Adrenal gland (tissue), 12 donors: ENCODE data around the gene INHBA. TPM values are rescaled to one million over a fixed set of nuclear protein-coding genes. Genes with fewer than 3 reads are reported as not detected.

Experiments
- DNase-seq, 7 donors: peaks; one replicate each; pipeline ENCODE4 v3.0.0-alpha.2; 2019 to 2020
- H3K27ac ChIP-seq, 5 donors: fragments of 200-600 bp; sonication (generic) in 4 of 5; 1 replicate in 3 of 5; 2 replicates in 2 of 5; pipeline versions ENCODE4 v1.5.1 to v1.8.0; 2016 to 2020; ENCODE audit warnings: mild to moderate bottlenecking in 1 of 5
- H3K27me3 ChIP-seq: fragments of 200-600 bp; 2 replicates; pipeline ENCODE4 v1.8.0; 2021
- H3K36me3 ChIP-seq, 2 donors: fragments of 200-600 bp; replicated peaks in 1 of 2; 1 replicate in 1 of 2; 2 replicates in 1 of 2; pipeline versions ENCODE4 v1.5.1 to v1.8.0; 2018 to 2022
- H3K4me1 ChIP-seq, 2 donors: fragments of 200-600 bp; replicated peaks in 1 of 2; 1 replicate in 1 of 2; 2 replicates in 1 of 2; pipeline versions ENCODE4 v1.5.1 to v1.8.0; 2018 to 2021
- H3K4me3 ChIP-seq, 4 donors: fragments of 200-600 bp; sonication (generic) in 3 of 4; one replicate each; pipeline ENCODE4 v1.5.1; 2016 to 2018
- H3K9me3 ChIP-seq, 3 donors: fragments of 200-600 bp; sonication (generic) in 1 of 3; replicated peaks in 1 of 3; 1 replicate in 2 of 3; 2 replicates in 1 of 3; pipeline versions ENCODE4 v1.5.1 to v1.8.0; 2016 to 2021
- POLR2A ChIP-seq, 2 donors: fragments of 450-650 bp; IDR thresholded peaks; one replicate each; pipeline ENCODE4 v1.6.1; 2017; ENCODE audit warnings: antibody characterized with exemption in 2 of 2, mild to moderate bottlenecking in 2 of 2, moderate library complexity in 1 of 2
- WGBS, 4 donors: extraction: QIAGEN DNeasy Blood & Tissue Kit in 2 of 4; methylation state at CpG; one replicate each; pipeline versions ENCODE4 v1.1.5 to v1.1.7; 2013 to 2017; 5-methylcytosine and 5-hydroxymethylcytosine counted together
- intact Hi-C, 2 donors: fragments of 100-400 bp; cut with DNase I; formaldehyde crosslinking; loops; one replicate each; pipeline versions ENCODE4 v1.14.1 to v1.15.0; 2022 to 2023
- polyA plus RNA-seq, 3 donors: library from polyadenylated mRNA; stranded (reverse); fragments of 200-250 nt in 2 of 3; fragments of 350-450 nt in 1 of 3; fragmentation: Illumina TruSeq in 1 of 3; extraction: RNeasy Lipid Tissue Mini Kit (QIAGEN cat#74804) in 1 of 3; gene quantifications; one replicate each; pipeline ENCODE4 v1.2.3, GENCODE V29; 2013 to 2014
- total RNA-seq, 9 donors: library from RNA; depleted of rRNA in 4 of 9; stranded (reverse); fragments of >200 nt in 4 of 9; fragments of 120-200 nt in 1 of 9; fragmentation: NEBNext Ultra II Directional in 1 of 9; extraction: Animal tissue kit (Norgen Biotek cat#: 25700) in 1 of 9; gene quantifications; one replicate each; pipeline versions ENCODE4 v1.1.0 to v1.2.4, GENCODE V29; 2013 to 2023
- TF ChIP-seq, protein P1 (sequence below), 6 experiments: fragments of 450-650 bp in 4 of 6; fragments of 200-600 bp in 2 of 6; sonication (generic) in 1 of 6; IDR thresholded peaks; 1 replicate in 5 of 6; 2 replicates in 1 of 6; pipeline versions ENCODE4 v1.5.1 to v1.8.0; 2016 to 2021; ENCODE audit warnings: antibody characterized with exemption in 6 of 6, mild to moderate bottlenecking in 2 of 6, moderate library complexity in 1 of 6
- donor health status: healthy with polysubstance abuse.
- donor health status: Bipolar disorder and iron deficiency.
- donor health status: DM: yes; HTN: yes; CAD: no.
- donor health status: DM: no; HTN: no; CAD: no.
- donor health status: DM: no; HTN: no; CAD: no.
- donor health status: DM: yes; HTN: yes; CAD: no.

The INHBA gene
- total and polyA plus RNA-seq, 12 donors = 0.35 to 4.1 (median 0.89) TPM

DNA sequence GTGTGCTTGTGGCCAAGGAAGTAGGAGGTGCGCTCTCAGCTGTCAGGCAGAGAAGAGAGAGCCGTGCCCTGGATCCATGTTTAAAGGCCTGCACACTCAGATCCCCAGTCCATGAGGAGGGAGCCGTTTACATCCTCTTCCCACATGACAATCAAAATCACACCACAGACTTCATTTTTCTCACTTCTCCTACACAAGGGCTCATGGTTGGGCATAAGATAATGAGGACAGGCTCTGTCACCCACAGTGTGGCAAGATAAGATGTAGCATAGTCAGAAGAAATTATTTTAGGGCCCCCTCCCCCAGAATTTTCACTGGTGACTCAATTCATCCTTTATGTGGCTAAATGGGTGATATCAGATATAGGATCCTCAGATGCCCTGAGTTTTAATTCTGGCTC lies 35.9 kb upstream of the INHBA start:
- no peaks in the 10 kb centered on the region for H3K4me1 ChIP-seq
- intact Hi-C loops = no loop called here
- H3K36me3 ChIP-seq = no peaks in the 10 kb centered on the region
- TF ChIP-seq, protein P1, sequence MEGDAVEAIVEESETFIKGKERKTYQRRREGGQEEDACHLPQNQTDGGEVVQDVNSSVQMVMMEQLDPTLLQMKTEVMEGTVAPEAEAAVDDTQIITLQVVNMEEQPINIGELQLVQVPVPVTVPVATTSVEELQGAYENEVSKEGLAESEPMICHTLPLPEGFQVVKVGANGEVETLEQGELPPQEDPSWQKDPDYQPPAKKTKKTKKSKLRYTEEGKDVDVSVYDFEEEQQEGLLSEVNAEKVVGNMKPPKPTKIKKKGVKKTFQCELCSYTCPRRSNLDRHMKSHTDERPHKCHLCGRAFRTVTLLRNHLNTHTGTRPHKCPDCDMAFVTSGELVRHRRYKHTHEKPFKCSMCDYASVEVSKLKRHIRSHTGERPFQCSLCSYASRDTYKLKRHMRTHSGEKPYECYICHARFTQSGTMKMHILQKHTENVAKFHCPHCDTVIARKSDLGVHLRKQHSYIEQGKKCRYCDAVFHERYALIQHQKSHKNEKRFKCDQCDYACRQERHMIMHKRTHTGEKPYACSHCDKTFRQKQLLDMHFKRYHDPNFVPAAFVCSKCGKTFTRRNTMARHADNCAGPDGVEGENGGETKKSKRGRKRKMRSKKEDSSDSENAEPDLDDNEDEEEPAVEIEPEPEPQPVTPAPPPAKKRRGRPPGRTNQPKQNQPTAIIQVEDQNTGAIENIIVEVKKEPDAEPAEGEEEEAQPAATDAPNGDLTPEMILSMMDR (IDR thresholded peaks at IDR 0.05) = no peak
- no peak for TF ChIP-seq POLR2A (IDR thresholded peaks at IDR 0.05)
- no peak for DNase-seq
- no peaks in the 10 kb centered on the region for H3K27me3 ChIP-seq
- H3K4me3 ChIP-seq = no peak overlapping the region
- WGBS, 4 donors = 74 to 85% (median 76%) methylated on average over 3 of the region's 3 CpGs
- H3K27ac ChIP-seq = no peak overlapping the region
- no peaks in the 10 kb centered on the region for H3K9me3 ChIP-seq

DNA sequence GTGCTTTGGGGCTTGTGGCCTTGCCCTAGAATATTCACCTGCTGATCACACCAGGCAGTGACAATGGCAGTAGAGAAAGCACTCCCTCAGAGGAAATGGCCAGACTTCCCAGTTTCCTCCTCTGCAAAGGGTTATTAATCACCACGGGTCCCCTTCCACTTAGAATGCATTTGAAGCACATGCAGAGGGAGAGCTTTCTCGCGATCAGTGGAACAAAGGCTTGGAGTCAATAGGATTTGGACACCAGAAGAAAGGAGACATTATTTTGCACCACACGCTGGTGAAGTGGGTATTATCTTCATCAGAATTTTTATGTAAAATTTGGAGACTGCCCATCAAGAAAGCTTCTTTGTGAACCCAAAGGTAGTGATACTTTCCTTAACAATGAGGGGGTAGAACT lies 35.4 kb upstream of the INHBA start:
- intact Hi-C loops = no loop called here
- H3K27me3 ChIP-seq = no peaks in the 10 kb centered on the region
- H3K36me3 ChIP-seq = no peaks in the 10 kb centered on the region
- no peak for DNase-seq
- H3K4me3 ChIP-seq = no peak overlapping the region
- 65 to 75% (median 67%) methylated on average over 4 of the region's 4 CpGs for WGBS, 4 donors
- H3K27ac ChIP-seq = no peak overlapping the region
- TF ChIP-seq, protein P1 (IDR thresholded peaks at IDR 0.05) = no peak
- no peak for TF ChIP-seq POLR2A (IDR thresholded peaks at IDR 0.05)
- H3K4me1 ChIP-seq = no peaks in the 10 kb centered on the region
- H3K9me3 ChIP-seq = no peaks in the 10 kb centered on the region

DNA sequence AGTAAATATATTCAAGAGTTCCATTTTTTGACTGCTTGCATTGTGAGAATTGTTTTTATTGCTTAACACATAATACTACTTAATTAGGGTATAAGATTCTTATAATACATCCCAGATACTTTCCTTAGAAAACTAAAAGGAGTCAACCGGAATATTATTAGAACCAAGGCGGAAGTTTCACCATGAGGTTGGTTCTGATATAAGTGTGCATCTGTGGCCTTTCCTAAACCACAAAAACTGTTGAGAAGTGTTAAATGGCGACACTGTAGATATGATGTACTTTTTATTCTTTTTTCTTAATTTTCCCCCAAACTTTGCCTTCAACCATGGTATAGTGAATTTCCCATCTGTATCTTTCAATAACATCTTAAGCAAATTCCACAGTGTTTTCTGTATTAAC lies 32.3 kb upstream of the INHBA start:
- intact Hi-C loops = no loop called here
- H3K4me1 ChIP-seq = no peaks in the 10 kb centered on the region
- H3K4me3 ChIP-seq = no peak overlapping the region
- no peaks in the 10 kb centered on the region for H3K27me3 ChIP-seq
- TF ChIP-seq, protein P1 (IDR thresholded peaks at IDR 0.05) = no peak
- no peak for TF ChIP-seq POLR2A (IDR thresholded peaks at IDR 0.05)
- H3K27ac ChIP-seq = no peak overlapping the region
- 64 to 83% (median 79%) methylated on average over 3 of the region's 3 CpGs for WGBS, 4 donors
- H3K9me3 ChIP-seq = no peaks in the 10 kb centered on the region
- no peak for DNase-seq
- H3K36me3 ChIP-seq = no peaks in the 10 kb centered on the region

DNA sequence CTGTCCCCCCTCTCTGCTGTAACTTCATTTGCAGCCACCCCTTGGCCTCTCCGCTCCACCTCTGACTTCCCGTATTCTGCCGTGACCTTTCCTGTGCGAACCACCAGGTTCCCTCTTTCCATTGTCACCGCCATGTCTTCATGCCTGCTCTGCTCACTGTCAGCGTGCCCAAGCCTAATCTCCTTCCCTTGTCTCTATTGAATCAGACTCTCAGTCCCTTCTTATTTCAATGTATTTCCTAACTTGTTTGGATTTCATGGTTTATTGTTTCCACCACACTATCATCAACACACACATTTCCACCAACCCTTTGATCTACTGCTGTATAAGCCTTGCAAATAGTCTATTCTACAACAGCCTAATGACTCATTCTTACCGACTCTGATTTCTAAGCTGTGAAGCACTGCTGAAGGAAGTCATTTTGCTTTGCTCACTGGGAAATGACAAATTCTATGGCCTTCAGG lies 30.0 kb upstream of the INHBA start:
- DNase-seq = no peak
- intact Hi-C loops = loop anchor here in 1 of 2 donors (5.0 kb wide), 1 partner anchor 1501 kb away; no protein-coding TSS in a partner anchor
- WGBS, 4 donors = 61 to 71% (median 63%) methylated on average over 7 of the region's 7 CpGs
- H3K4me1 ChIP-seq = no peaks in the 10 kb centered on the region
- no peak overlapping the region for H3K4me3 ChIP-seq
- no peaks in the 10 kb centered on the region for H3K36me3 ChIP-seq
- TF ChIP-seq, protein P1 (IDR thresholded peaks at IDR 0.05) = no peak
- no peak for TF ChIP-seq POLR2A (IDR thresholded peaks at IDR 0.05)
- H3K27me3 ChIP-seq = no peaks in the 10 kb centered on the region
- no peak overlapping the region for H3K27ac ChIP-seq
- H3K9me3 ChIP-seq = no peaks in the 10 kb centered on the region
